ENCODE measurements around the gene KIAA1614.

Gene KIAA1614

DNA sequence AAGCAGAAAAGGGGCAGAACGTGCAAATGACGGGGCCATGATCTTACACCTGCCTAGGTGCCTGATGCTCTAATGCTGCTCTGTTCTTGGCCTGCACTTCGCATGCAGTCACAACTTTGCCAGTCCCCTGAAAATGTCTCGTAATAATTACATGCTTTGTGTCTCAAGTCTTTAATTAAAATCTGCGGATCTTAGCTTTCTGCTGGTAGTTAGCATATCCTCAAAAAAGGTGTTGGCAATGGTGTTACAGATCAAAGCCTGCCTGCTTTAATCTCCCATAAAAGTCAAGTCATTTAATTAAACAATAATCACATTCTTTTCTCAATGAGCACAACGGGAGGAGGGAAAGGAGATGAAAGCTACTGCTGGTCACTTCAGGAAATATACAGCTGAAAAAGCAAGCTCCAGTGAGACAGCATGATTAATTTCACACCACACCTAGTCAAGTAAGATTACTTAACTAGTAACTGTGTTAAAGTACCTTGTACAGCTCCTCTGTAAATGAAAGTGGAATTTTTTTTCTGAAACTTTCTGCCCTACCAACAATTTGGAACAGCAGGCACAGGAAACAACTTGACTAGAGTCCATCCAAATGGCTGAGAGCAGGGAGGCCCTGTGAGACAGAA, 64.1 kb downstream of the KIAA1614 start:
- DNase-seq (ENCODE audit: low read depth), result no peak

DNA sequence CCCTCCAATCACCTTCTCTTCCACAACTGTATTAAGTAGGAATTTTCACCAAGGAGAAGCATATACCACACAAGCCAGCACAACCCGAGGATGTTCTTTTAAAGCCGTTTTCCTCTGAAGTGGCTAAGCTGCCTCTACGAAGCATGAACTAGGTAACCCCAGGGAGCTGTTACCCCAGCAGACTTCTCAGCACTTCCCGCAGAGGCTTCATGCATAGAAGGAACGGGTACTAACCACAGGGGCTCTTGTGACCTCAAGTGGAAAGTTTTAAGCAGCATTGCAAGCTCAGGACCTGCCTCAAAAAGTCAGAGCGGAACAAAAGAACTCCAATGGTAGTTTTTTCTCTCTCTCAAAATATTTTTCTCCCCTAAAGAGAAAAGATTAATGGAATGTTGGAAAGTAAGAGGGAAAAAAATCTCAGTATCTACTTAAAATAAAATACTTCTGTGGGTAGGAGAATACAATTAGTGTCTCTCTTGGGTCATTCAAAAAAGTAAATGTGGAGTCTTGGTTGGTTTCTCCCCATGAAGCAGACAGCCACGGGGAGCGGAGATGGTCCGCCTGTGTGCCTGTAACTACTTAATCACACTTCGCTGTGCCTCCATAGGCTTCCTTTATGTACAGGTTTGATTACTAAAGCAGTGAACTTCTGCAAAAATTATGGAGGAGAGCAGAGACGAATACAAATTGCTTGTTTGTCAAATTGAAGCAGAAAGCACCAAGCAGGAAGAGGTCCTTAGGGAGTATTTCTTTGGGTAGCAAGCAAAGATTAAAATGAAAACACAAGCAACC, 69.1 kb downstream of the KIAA1614 start:
- TF ChIP-seq, protein P1, sequence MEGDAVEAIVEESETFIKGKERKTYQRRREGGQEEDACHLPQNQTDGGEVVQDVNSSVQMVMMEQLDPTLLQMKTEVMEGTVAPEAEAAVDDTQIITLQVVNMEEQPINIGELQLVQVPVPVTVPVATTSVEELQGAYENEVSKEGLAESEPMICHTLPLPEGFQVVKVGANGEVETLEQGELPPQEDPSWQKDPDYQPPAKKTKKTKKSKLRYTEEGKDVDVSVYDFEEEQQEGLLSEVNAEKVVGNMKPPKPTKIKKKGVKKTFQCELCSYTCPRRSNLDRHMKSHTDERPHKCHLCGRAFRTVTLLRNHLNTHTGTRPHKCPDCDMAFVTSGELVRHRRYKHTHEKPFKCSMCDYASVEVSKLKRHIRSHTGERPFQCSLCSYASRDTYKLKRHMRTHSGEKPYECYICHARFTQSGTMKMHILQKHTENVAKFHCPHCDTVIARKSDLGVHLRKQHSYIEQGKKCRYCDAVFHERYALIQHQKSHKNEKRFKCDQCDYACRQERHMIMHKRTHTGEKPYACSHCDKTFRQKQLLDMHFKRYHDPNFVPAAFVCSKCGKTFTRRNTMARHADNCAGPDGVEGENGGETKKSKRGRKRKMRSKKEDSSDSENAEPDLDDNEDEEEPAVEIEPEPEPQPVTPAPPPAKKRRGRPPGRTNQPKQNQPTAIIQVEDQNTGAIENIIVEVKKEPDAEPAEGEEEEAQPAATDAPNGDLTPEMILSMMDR (conservative IDR thresholded peaks at IDR 0.05; ENCODE audit: low read length), result no peak
- DNase-seq (ENCODE audit: low read depth), result no peak
- H3K4me3 ChIP-seq (ENCODE audit: low read length), result no peak overlapping the region

More for the DNA sequence above, 64.1 kb downstream of the KIAA1614 start:
- no peak overlapping the region for H3K4me3 ChIP-seq (ENCODE audit: low read length)
- TF ChIP-seq, protein P1 (conservative IDR thresholded peaks at IDR 0.05; ENCODE audit: low read length), result no peak

DNA sequence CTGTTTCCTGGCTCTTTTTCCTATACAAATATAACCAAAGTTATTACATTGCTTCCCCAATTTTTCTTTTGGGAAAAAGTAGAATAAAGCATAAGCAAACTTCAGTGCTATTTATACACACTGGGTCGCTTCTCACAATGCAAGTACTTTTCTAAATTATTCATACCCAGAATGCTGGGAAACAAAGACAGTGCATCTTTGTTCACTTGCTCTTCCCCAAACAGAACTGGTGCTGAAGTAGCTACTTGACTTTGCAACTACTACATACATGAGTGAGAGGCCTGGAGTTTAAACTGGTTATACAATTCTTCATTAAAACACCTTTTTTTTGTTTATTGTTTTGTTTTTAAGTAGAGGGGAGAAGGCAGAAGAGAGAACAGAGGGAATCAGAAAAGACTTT, 69.7 kb downstream of the KIAA1614 start:
- no peak for DNase-seq (ENCODE audit: low read depth)
- TF ChIP-seq, protein P1 (conservative IDR thresholded peaks at IDR 0.05; ENCODE audit: low read length), result no peak
- H3K4me3 ChIP-seq (ENCODE audit: low read length), result no peak overlapping the region

DNA sequence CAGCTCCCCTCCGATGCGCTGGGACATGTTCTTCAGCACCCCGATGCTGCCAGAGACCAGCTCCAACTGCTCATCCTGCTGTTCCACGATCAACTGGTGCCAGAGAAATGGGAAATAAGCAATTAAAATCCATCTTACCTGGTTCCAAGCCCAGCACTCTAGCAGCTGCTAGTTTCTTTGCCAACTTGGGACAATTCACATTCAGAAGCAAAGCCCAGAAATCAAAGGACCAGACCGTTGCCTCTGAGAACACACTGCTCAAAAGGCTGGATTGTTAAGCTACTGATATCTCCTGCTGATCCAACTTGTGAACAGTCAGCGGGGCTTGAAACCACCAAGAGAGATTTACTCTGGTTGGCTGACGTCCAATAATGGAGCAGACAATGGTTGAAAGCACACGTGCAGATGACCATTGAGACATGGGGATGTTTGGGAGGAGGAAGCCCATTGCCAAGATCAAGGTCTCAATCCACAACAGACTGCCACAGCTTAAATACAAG, 75.6 kb downstream of the KIAA1614 start:
- TF ChIP-seq, protein P1 (conservative IDR thresholded peaks at IDR 0.05; ENCODE audit: low read length), result no peak
- H3K4me3 ChIP-seq (ENCODE audit: low read length), result no peak overlapping the region
- no peak for DNase-seq (ENCODE audit: low read depth)

DNA sequence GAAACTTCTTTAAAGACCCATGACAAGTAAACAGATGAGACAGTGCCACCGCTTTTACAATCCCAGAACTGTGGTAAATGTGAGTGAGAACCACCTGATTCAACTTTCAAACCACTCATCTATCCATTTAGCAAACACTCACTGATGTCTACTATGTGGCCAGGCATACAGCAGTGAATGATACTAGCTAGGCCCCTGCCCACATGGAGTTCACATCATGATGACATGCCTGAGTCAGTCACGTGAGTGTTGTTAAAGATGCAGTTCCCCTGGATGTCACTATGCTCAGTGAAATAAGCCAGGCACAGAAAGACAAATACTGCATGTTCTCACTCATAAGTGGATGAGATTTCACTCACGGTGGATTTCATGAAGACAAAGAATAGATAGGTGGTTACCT, 81.6 kb downstream of the KIAA1614 start:
- TF ChIP-seq, protein P1 (conservative IDR thresholded peaks at IDR 0.05; ENCODE audit: low read length), result no peak
- no peak for DNase-seq (ENCODE audit: low read depth)
- no peak overlapping the region for H3K4me3 ChIP-seq (ENCODE audit: low read length)

DNA sequence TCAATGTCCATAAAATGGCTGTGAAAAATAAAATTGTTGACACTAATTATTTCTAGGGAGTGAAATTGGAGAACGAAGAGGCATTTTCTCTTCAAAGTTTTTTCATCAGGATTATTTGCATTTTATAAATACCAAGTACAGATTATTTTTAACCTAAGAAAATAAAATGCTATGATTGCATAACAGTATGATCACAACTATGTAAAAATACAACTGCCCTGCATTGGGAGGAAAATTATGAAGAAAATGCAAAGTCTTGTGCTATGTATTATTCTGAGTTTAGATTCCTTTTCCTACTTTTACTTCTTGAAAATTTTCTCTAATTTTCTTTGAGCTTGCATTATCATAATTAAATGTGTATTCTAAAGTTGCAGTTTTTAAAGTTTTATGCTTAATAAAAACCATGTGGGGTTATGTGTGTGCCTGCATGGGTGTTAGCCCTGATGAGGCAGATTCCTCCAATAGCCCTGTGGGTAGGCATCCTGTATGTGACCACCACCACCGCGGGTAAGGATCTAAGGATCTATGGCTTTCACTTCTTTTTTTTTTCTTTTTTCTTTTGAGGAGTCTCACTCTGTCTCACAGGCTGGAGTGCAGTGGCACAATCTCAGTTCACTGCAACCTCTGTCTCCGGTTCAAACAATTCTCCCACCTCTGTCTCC, 85.3 kb downstream of the KIAA1614 start:
- peak; percentile 50 for DNase-seq (ENCODE audit: low read depth)
- no peak overlapping the region for H3K4me3 ChIP-seq (ENCODE audit: low read length)
- TF ChIP-seq, protein P1 (conservative IDR thresholded peaks at IDR 0.05; ENCODE audit: low read length), result no peak

Measured in AG10803 (cell line).